Measurements from ENCODE around the gene UGP2.
"Not testable (repeated sequence)": the region's sequence is repeated elsewhere in the genome, so short reads cannot be mapped to it uniquely, and the experiment has no call there.

The UGP2 gene

DNA sequence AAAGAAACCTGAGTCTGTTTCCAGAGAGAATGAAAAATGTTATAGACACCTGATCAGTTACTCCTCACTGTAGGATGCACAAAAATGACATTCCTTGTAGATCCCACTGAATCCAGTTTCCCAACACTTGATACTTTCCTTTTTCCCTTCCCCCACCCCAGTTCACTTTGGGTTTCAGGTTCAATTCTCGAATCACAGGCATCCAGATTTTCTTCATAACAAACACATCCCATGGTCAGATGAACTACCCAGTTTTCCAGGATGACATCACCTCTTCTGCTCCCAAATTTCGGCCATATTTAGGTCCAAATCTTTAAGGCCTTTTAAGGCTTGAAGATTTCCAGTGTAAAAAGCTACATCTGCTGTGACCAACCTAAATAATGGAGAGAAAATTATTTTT, 51.5 kb downstream of the UGP2 start:
- no peak for DNase-seq (ENCODE audit: low read depth in 2 of 2)

DNA sequence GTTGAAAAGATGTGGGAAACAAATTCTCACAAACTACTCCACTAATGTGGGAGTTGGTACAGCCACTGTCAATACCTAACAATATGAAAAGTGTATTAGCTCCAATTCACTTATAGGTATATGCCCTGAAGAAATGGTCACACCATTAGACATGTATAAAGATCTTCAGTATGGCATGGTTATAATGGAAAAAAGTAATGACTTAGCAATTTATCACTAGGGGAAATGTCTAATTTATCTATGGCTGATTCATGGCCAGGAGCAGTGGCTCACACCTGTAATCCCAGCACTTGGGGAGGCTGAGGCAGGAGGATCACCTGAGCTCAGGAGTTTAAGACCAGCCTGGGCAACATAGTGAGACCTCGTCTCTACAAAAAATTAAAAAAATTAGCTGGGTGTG, 52.5 kb downstream of the UGP2 start:
- no peak for DNase-seq (ENCODE audit: low read depth in 2 of 2)

GRCh38 chr2:63898839-63899238, 57.1 kb downstream of the UGP2 start:
- DNase-seq (ENCODE audit: low read depth in 2 of 2): no peak

DNA sequence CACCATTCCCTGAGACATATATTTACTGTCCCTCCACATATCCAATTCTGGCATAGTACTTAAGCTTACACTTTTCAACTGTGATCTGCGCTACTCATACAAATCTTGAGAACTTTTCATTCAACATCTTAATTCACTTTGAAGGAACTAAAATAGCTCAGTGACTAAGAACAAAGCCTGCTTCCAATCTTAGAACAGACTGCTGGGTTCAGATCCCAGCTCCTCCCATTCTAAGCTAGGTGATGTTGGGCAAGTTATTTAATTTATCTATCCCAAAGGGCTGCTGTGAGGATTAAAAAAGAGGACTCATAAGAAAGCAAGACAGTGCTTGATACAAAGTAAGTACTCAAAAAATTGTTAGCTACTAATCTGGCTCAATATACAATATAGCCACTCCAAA, 57.9 kb downstream of the UGP2 start:
- DNase-seq (ENCODE audit: low read depth in 2 of 2): no peak

DNA sequence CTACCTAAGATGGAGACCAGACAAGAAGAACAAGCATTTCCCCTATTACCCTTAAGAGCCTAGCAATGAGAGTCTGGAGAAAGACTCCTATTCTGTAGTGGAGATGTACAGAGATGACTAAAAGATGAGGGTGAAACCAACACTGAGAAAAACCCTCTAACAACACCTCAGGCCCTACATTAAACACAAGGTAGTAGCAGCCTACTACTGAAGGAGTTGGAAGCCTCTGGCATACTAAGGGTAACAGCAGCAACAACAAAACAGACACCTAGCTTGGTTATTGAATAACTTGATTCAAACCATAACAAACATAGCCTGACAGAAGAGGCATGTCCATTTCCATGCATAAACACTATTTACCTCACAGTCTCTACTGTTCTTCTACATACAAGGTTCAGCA, 60.5 kb downstream of the UGP2 start:
- DNase-seq (ENCODE audit: low read depth in 2 of 2): no peak

- no peak for DNase-seq (ENCODE audit: low read depth in 2 of 2)
These were observed 61.3 kb downstream of the UGP2 start for GRCh38 chr2:63903003-63903402.

DNA sequence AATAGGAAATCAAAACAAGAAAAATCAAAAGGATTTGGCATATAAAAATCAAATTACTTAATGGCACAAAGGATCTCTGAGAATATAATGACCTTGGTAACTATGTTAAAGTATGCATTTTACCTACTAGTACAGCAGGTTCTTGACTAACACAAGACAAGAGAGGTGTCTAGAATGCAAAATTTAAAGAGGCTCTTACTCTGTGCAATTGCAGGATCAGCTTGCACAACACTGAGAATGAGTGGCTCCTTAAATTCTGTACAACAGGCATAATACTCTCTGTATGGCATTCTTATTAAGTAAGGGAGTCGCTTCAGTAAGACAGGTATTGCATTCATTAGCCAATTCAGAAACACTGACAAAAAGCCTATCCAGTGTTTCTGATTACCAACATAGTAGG, 72.6 kb downstream of the UGP2 start:
- no peak for DNase-seq (ENCODE audit: low read depth in 2 of 2)

DNA sequence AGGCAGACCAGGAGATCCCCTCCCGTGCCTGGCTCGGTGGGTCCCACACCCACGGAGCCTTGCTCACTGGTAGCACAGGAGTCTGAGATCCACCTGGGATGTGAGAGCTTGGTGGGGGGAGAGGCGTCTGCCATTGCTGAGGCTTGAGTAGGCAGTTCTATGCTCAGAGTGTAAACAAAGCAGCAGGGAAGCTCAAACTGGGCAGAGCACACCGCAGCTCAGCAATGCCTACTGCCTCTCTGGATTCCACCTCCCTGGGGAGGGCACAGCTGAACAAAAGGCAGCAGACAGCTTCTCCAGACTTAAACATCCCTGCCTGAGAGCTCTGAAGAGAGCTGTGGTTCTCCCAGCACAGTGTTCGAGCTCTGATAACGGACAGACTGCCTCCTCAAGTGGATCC, 85.1 kb downstream of the UGP2 start:
- DNase-seq (ENCODE audit: low read depth in 2 of 2): no peak

- not testable (repeated sequence) for DNase-seq (ENCODE audit: low read depth in 2 of 2)
These were observed 90.4 kb downstream of the UGP2 start for GRCh38 chr2:63932104-63932503.
